HepG2 (cell line): ENCODE results near the gene CGREF1. TPM values are rescaled to one million over a fixed set of nuclear protein-coding genes. Genes with fewer than 3 reads are reported as not detected.

Experiments used
- CAMTA2 ChIP-seq: sonication (generic); formaldehyde crosslinking; IDR thresholded peaks from 2 replicates; pipeline ENCODE4 v1.4.0; 2020; ENCODE audit warnings: mild to moderate bottlenecking, missing genetic modification reagents, borderline replicate concordance
- KMT2A ChIP-seq: sonication (generic); formaldehyde crosslinking; IDR thresholded peaks from 2 replicates; pipeline ENCODE4 v1.4.0; 2020; ENCODE audit warnings: missing genetic modification reagents
- RNF2 ChIP-seq: fragments of 450-650 bp; conservative IDR thresholded peaks from 2 replicates; pipeline ENCODE4 v1.6.1; 2016; ENCODE audit warnings: low read depth
- SNAPC2 ChIP-seq: sonication (generic); formaldehyde crosslinking; IDR thresholded peaks from 2 replicates; pipeline ENCODE4 v1.8.1; 2022; ENCODE audit warnings: mild to moderate bottlenecking, missing genetic modification reagents
- WIZ ChIP-seq: sonication (generic); formaldehyde crosslinking; IDR thresholded peaks from 2 replicates; pipeline ENCODE4 v1.5.1; 2020; ENCODE audit warnings: mild to moderate bottlenecking, missing genetic modification reagents
- ZBTB3 ChIP-seq: sonication (generic); formaldehyde crosslinking; IDR thresholded peaks from 2 replicates; pipeline ENCODE4 v1.4.0; 2020; ENCODE audit warnings: low read depth, mild to moderate bottlenecking, moderate library complexity, missing genetic modification reagents, borderline replicate concordance
- ZNF34 ChIP-seq: sonication (generic); formaldehyde crosslinking; IDR thresholded peaks from 2 replicates; pipeline ENCODE4 v1.4.0; 2020; ENCODE audit warnings: mild to moderate bottlenecking, missing genetic modification reagents, borderline replicate concordance
- ZNF430 ChIP-seq: sonication (generic); formaldehyde crosslinking; IDR thresholded peaks from 2 replicates; pipeline ENCODE4 v1.9.0; 2021; ENCODE audit warnings: mild to moderate bottlenecking, missing genetic modification reagents
- ZNF567 ChIP-seq: sonication (generic); formaldehyde crosslinking; IDR thresholded peaks from 2 replicates; pipeline ENCODE4 v1.8.1; 2023; ENCODE audit warnings: mild to moderate bottlenecking, missing genetic modification reagents, borderline replicate concordance
- ZNF790 ChIP-seq: sonication (generic); formaldehyde crosslinking; IDR thresholded peaks from 2 replicates; pipeline ENCODE4 v1.8.0; 2022; ENCODE audit warnings: missing genetic modification reagents, mild to moderate bottlenecking, borderline replicate concordance
- ZSCAN22 ChIP-seq: sonication (generic); formaldehyde crosslinking; IDR thresholded peaks from 2 replicates; pipeline ENCODE4 v1.4.0; 2020; ENCODE audit warnings: mild to moderate bottlenecking, missing genetic modification reagents
- polyA plus RNA-seq, 8 experiments: library from polyadenylated mRNA; depleted of rRNA in 3 of 8; stranded (reverse) in 7 of 8; unstranded in 1 of 8; fragments of >200 nt; fragmentation: Illumina TruSeq in 4 of 8; extraction: Trizol in 4 of 8; gene quantifications; 2 replicates each; pipeline versions ENCODE4 v1.2.1 to v1.2.3, GENCODE V29; 2011 to 2016; ENCODE audit warnings: low read depth in 4 of 8, missing spikeins in 1 of 8, mixed read lengths in 1 of 8; ENCODE audit not compliant: insufficient read depth in 1 of 8
- total RNA-seq, 5 experiments: library from RNA; depleted of rRNA; stranded (reverse); fragments of >200 nt; fragmentation: Illumina TruSeq; extraction: Trizol; gene quantifications; 2 replicates each; pipeline ENCODE4 v1.2.3, GENCODE V29; 2016; ENCODE audit warnings: low read depth in 1 of 5
- TF ChIP-seq, protein P1 (sequence below): sonication (generic); formaldehyde crosslinking; IDR thresholded peaks from 2 replicates; pipeline ENCODE4 v1.4.0; 2020; ENCODE audit warnings: missing genetic modification reagents
- TF ChIP-seq, protein P2 (sequence below): sonication (generic); formaldehyde crosslinking; IDR thresholded peaks from 2 replicates; pipeline ENCODE4 v1.4.0; 2020; ENCODE audit warnings: missing genetic modification reagents
- TF ChIP-seq, protein P3 (sequence below): IDR thresholded peaks from 2 replicates; pipeline ENCODE4 v1.6.1; 2016; ENCODE audit warnings: missing compliant biosample characterization, missing genetic modification reagents, borderline replicate concordance
- TF ChIP-seq, protein P4 (sequence below): sonication (generic); formaldehyde crosslinking; IDR thresholded peaks from 2 replicates; pipeline ENCODE4 v1.4.0; 2020; ENCODE audit warnings: mild to moderate bottlenecking, missing genetic modification reagents
- TF ChIP-seq, protein P5 (sequence below): sonication (generic); formaldehyde crosslinking; IDR thresholded peaks from 2 replicates; pipeline ENCODE4 v1.4.0; 2020; ENCODE audit warnings: missing genetic modification reagents

The CGREF1 gene
- total and polyA plus RNA-seq, 2 of the 13 experiments (the other 11 are each of a cell fraction or from before 2014, with no cell fraction given) = 13.9 to 23.4 TPM

DNA sequence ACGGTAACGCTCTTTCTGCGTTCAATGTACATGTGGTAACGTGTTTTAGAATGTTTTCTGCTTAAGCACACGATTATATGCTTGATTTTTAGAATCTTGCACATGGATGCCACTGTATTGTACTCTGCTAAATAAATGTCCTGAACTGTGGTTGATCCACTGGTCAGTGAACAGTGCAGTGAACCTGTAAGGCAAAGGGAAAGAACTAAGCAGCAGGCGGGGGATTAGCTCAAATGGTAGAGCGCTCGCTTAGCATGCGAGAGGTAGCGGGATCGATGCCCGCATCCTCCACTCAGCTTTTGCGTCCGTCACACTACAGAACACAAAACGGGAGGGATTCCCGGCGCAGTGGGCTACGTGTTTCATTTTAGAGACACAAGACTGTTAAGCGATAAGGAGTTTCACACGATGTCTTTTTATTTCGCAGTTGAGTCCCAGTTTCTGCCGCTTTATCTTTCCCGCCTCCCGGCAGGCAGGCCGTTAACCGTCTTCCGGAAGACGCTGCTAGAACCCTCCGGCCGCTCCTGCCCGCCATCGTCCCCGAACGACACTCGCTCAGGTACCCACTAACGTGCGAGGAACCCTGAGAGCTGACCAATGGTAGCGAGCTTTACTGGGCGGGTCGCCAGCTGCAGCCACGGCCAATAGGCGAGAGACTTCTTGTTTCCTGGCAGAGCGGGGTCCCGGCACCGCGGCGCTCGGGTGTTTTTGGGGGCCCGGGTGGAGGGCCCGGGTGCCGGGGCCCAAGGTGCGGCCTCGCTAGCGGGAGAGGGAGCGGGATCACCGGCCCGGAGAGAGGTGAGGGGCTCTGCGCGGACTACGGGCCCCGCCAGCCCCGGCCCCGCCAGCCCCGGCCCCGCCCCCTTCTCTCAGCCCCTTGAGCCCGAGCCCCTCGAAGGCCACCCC is 67.7 kb downstream of the CGREF1 start, which contains the start of gene AGBL5 (continued):
- TF ChIP-seq, protein P1, sequence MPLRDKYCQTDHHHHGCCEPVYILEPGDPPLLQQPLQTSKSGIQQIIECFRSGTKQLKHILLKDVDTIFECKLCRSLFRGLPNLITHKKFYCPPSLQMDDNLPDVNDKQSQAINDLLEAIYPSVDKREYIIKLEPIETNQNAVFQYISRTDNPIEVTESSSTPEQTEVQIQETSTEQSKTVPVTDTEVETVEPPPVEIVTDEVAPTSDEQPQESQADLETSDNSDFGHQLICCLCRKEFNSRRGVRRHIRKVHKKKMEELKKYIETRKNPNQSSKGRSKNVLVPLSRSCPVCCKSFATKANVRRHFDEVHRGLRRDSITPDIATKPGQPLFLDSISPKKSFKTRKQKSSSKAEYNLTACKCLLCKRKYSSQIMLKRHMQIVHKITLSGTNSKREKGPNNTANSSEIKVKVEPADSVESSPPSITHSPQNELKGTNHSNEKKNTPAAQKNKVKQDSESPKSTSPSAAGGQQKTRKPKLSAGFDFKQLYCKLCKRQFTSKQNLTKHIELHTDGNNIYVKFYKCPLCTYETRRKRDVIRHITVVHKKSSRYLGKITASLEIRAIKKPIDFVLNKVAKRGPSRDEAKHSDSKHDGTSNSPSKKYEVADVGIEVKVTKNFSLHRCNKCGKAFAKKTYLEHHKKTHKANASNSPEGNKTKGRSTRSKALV = peak; percentile 54; the same call in 1 of the 2 replicates
- TF ChIP-seq KMT2A (CRISPR knock-in tag) = peak; percentile 13; the same call in 1 of the 2 replicates
- TF ChIP-seq, protein P2, sequence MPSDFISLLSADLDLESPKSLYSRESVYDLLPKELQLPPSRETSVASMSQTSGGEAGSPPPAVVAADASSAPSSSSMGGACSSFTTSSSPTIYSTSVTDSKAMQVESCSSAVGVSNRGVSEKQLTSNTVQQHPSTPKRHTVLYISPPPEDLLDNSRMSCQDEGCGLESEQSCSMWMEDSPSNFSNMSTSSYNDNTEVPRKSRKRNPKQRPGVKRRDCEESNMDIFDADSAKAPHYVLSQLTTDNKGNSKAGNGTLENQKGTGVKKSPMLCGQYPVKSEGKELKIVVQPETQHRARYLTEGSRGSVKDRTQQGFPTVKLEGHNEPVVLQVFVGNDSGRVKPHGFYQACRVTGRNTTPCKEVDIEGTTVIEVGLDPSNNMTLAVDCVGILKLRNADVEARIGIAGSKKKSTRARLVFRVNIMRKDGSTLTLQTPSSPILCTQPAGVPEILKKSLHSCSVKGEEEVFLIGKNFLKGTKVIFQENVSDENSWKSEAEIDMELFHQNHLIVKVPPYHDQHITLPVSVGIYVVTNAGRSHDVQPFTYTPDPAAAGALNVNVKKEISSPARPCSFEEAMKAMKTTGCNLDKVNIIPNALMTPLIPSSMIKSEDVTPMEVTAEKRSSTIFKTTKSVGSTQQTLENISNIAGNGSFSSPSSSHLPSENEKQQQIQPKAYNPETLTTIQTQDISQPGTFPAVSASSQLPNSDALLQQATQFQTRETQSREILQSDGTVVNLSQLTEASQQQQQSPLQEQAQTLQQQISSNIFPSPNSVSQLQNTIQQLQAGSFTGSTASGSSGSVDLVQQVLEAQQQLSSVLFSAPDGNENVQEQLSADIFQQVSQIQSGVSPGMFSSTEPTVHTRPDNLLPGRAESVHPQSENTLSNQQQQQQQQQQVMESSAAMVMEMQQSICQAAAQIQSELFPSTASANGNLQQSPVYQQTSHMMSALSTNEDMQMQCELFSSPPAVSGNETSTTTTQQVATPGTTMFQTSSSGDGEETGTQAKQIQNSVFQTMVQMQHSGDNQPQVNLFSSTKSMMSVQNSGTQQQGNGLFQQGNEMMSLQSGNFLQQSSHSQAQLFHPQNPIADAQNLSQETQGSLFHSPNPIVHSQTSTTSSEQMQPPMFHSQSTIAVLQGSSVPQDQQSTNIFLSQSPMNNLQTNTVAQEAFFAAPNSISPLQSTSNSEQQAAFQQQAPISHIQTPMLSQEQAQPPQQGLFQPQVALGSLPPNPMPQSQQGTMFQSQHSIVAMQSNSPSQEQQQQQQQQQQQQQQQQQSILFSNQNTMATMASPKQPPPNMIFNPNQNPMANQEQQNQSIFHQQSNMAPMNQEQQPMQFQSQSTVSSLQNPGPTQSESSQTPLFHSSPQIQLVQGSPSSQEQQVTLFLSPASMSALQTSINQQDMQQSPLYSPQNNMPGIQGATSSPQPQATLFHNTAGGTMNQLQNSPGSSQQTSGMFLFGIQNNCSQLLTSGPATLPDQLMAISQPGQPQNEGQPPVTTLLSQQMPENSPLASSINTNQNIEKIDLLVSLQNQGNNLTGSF (CRISPR knock-in tag) = peak; percentile 99
- TF ChIP-seq ZBTB3 (CRISPR knock-in tag) = peak; percentile 90; the same call in 1 of the 2 replicates
- peak; percentile 84; the same call in 1 of the 2 replicates for TF ChIP-seq ZNF567 (CRISPR knock-in tag)
- TF ChIP-seq ZNF34 (CRISPR knock-in tag) = peak; percentile 64; the same call in 1 of the 2 replicates
- no peak for TF ChIP-seq CAMTA2 (CRISPR knock-in tag)
- TF ChIP-seq ZNF430 = no peak; the same call in 1 of the 2 replicates
- peak; percentile 97 for TF ChIP-seq SNAPC2 (CRISPR knock-in tag)
- TF ChIP-seq ZNF790 (CRISPR knock-in tag) = no peak
- TF ChIP-seq, protein P3, sequence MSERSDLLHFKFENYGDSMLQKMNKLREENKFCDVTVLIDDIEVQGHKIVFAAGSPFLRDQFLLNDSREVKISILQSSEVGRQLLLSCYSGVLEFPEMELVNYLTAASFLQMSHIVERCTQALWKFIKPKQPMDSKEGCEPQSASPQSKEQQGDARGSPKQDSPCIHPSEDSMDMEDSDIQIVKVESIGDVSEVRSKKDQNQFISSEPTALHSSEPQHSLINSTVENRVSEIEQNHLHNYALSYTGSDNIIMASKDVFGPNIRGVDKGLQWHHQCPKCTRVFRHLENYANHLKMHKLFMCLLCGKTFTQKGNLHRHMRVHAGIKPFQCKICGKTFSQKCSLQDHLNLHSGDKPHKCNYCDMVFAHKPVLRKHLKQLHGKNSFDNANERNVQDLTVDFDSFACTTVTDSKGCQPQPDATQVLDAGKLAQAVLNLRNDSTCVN = peak; percentile 90
- no peak for TF ChIP-seq WIZ (CRISPR knock-in tag)
- TF ChIP-seq, protein P4, sequence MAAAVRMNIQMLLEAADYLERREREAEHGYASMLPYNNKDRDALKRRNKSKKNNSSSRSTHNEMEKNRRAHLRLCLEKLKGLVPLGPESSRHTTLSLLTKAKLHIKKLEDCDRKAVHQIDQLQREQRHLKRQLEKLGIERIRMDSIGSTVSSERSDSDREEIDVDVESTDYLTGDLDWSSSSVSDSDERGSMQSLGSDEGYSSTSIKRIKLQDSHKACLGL (CRISPR knock-in tag) = peak; percentile 87
- TF ChIP-seq, protein P5, sequence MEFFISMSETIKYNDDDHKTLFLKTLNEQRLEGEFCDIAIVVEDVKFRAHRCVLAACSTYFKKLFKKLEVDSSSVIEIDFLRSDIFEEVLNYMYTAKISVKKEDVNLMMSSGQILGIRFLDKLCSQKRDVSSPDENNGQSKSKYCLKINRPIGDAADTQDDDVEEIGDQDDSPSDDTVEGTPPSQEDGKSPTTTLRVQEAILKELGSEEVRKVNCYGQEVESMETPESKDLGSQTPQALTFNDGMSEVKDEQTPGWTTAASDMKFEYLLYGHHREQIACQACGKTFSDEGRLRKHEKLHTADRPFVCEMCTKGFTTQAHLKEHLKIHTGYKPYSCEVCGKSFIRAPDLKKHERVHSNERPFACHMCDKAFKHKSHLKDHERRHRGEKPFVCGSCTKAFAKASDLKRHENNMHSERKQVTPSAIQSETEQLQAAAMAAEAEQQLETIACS (CRISPR knock-in tag) = peak; percentile 47; the same call in 1 of the 2 replicates
- TF ChIP-seq RNF2 = peak; percentile 92
- TF ChIP-seq ZSCAN22 (CRISPR knock-in tag) = peak; percentile 38
